Measurements from ENCODE around the gene RPUSD4.
"Not testable (repeated sequence)": the region's sequence is repeated elsewhere in the genome, so short reads cannot be mapped to it uniquely, and the experiment has no call there.

Gene RPUSD4

GRCh38 chr11:126211236-126212088 is at the start of gene RPUSD4, which contains the start of gene FAM118B:
Gene RPUSD4, minus strand, starts transcription at chr11:126211650. Its CDS starts 12 bp downstream, at chr11:126211638.
Gene FAM118B, plus strand, starts transcription at chr11:126211782. Its CDS starts 23,220 bp downstream, at chr11:126235002.
- FAIRE-seq, result no peak

- FAIRE-seq, result no peak
These were observed 46.3 kb upstream of the RPUSD4 start for GRCh38 chr11:126257764-126258163.

- FAIRE-seq, result no peak
These were observed 45.7 kb upstream of the RPUSD4 start for GRCh38 chr11:126257144-126257543.

GRCh38 chr11:126256216-126256615 is 44.8 kb upstream of the RPUSD4 start:
- FAIRE-seq, result no peak

GRCh38 chr11:126255507-126255906 is 44.1 kb upstream of the RPUSD4 start:
- not testable (repeated sequence) for FAIRE-seq

GRCh38 chr11:126254819-126255218 is 43.4 kb upstream of the RPUSD4 start:
- FAIRE-seq, result no peak

GRCh38 chr11:126253265-126253664 is 41.8 kb upstream of the RPUSD4 start:
- no peak for FAIRE-seq

GRCh38 chr11:126246636-126247035 is 35.2 kb upstream of the RPUSD4 start:
- FAIRE-seq, result no peak

- FAIRE-seq, result no peak
These were observed 21.9 kb upstream of the RPUSD4 start for GRCh38 chr11:126233391-126233790.

GRCh38 chr11:126232683-126233082 is 21.2 kb upstream of the RPUSD4 start:
- FAIRE-seq, result peak; percentile 85

- FAIRE-seq, result peak; percentile 95
These were observed 20.4 kb upstream of the RPUSD4 start for GRCh38 chr11:126231725-126232459.

GRCh38 chr11:126229858-126230540 is 18.5 kb upstream of the RPUSD4 start:
- no peak for FAIRE-seq

GRCh38 chr11:126226334-126227084 is 15.1 kb upstream of the RPUSD4 start:
- no peak for FAIRE-seq

GRCh38 chr11:126225295-126225665 is 13.8 kb upstream of the RPUSD4 start:
- no peak for FAIRE-seq

- FAIRE-seq, result no peak
These were observed 13.3 kb upstream of the RPUSD4 start for GRCh38 chr11:126224647-126225294.

- FAIRE-seq, result no peak
These were observed 8.1 kb upstream of the RPUSD4 start for GRCh38 chr11:126219547-126219946.

- no peak for FAIRE-seq
These were observed 6.0 kb upstream of the RPUSD4 start for GRCh38 chr11:126217491-126217890.

- FAIRE-seq, result no peak
These were observed 5.3 kb upstream of the RPUSD4 start for GRCh38 chr11:126216526-126217305.

GRCh38 chr11:126214841-126215240 is 3.4 kb upstream of the RPUSD4 start:
- no peak for FAIRE-seq

GRCh38 chr11:126214441-126214840 is 3.0 kb upstream of the RPUSD4 start:
- no peak for FAIRE-seq

- no peak for FAIRE-seq
These were observed 725 bp upstream of the RPUSD4 start for GRCh38 chr11:126212089-126212660.
